HepG2 (cell line): ENCODE measurements around the gene ZNF648. TPM values are rescaled to one million over a fixed set of nuclear protein-coding genes. Genes with fewer than 3 reads are reported as not detected.

Experiments
- ATAC-seq: fragments of 200-7000 bp; cut with Tn5 transposase; 3 replicates; pipeline ENCODE4 v1.9.1; 2020; ENCODE audit warnings: mild to moderate bottlenecking, moderate library complexity
- BruUV-seq: library from RNA; stranded (reverse); fragments of 400-500 nt; replicated peaks from 2 replicates; lab custom pipeline; 2021; lab: Mats Ljungman, UMichigan
- CTCF ChIA-PET: fragments of 300-600 bp; formaldehyde crosslinking; extraction: SDS; loops from one replicate; lab custom pipeline; 2021; ENCODE audit warnings: low total read pairs, inconsistent platforms, low intra/inter-chr PET ratio; lab: Yijun Ruan, JAX
- POLR2A ChIA-PET: fragments of 350-600 bp; sonication (Branson Sonifier 250); formaldehyde crosslinking; loops from one replicate; lab custom pipeline; 2020; ENCODE audit warnings: antibody characterized with exemption, inconsistent platforms; lab: Yijun Ruan, JAX
- DNase-seq: peaks from one replicate; pipeline ENCODE4 v3.0.0-alpha.2; 2015; ENCODE audit warnings: low spot score
- FAIRE-seq: peaks from 3 replicates; lab custom pipeline; 2011; peaks lifted over from hg19 to GRCh38; lab: Jason Lieb, UNC
- H2AFZ ChIP-seq: one replicate; pipeline ENCODE4 v1.6.1; 2011; ENCODE audit warnings: low read length, inconsistent platforms
- H3K27ac ChIP-seq: fragments of 300-600 bp; 3 replicates; pipeline ENCODE4 v1.8.0; 2011; ENCODE audit warnings: mixed run types, mild to moderate bottlenecking, mixed read lengths, low read length, inconsistent platforms; ENCODE audit not compliant: insufficient read depth; ENCODE audit errors: extremely low read length
- H3K27me3 ChIP-seq, 2 experiments: fragments of 200-600 bp in 1 of 2; 2 replicates in 1 of 2; 3 replicates in 1 of 2; pipeline versions ENCODE4 v1.6.0 to v1.8.0; 2011; ENCODE audit warnings: low read length in 2 of 2, mild to moderate bottlenecking in 2 of 2, moderate library complexity in 2 of 2, inconsistent platforms in 1 of 2; ENCODE audit not compliant: insufficient read depth in 2 of 2, control insufficient read depth in 1 of 2
- H3K36me3 ChIP-seq, 2 experiments: fragments of 200-600 bp in 1 of 2; replicated peaks in 1 of 2; 2 replicates in 1 of 2; 3 replicates in 1 of 2; pipeline versions ENCODE4 v1.5.1 to v1.8.0; 2011; ENCODE audit warnings: low read length in 2 of 2, inconsistent platforms in 1 of 2; ENCODE audit not compliant: insufficient read depth in 2 of 2, control insufficient read depth in 1 of 2
- H3K4me1 ChIP-seq: 2 replicates; pipeline ENCODE4 v1.5.1; 2012; ENCODE audit warnings: low read length, inconsistent platforms; ENCODE audit not compliant: insufficient read depth
- H3K4me2 ChIP-seq: 2 replicates; pipeline ENCODE4 v1.6.0; 2011; ENCODE audit warnings: low read depth, low read length, inconsistent platforms
- H3K4me3 ChIP-seq, 3 experiments: fragments of 200-600 bp in 1 of 3; sonication (generic), shearing (Covaris generic) in 1 of 3; replicated peaks in 1 of 3; 2 replicates each; pipeline ENCODE4 v1.5.1; 2011 to 2016; ENCODE audit warnings: low read length in 3 of 3, inconsistent platforms in 2 of 3, low read depth in 2 of 3, mild to moderate bottlenecking in 2 of 3, control low read depth in 1 of 3, mixed read lengths in 1 of 3; ENCODE audit not compliant: insufficient read depth in 1 of 3
- H3K79me2 ChIP-seq: one replicate; pipeline ENCODE4 v1.6.1; 2011; ENCODE audit warnings: low read length, inconsistent platforms; ENCODE audit not compliant: insufficient read depth
- H3K9ac ChIP-seq: 2 replicates; pipeline ENCODE4 v1.6.0; 2011; ENCODE audit warnings: mild to moderate bottlenecking, low read depth, low read length, inconsistent platforms; ENCODE audit not compliant: insufficient read depth
- H3K9me3 ChIP-seq: 2 replicates; pipeline ENCODE4 v1.5.1; 2012; ENCODE audit warnings: mild to moderate bottlenecking, low read length
- H4K20me1 ChIP-seq: 2 replicates; pipeline ENCODE4 v1.6.0; 2011; ENCODE audit warnings: inconsistent platforms, mild to moderate bottlenecking, low read length, moderate library complexity; ENCODE audit not compliant: insufficient read depth
- AKAP8 ChIP-seq: sonication (generic); formaldehyde crosslinking; IDR thresholded peaks from 2 replicates; pipeline ENCODE4 v1.5.1; 2020; ENCODE audit warnings: mild to moderate bottlenecking, missing genetic modification reagents
- BRF2 ChIP-seq: sonication (generic); formaldehyde crosslinking; IDR thresholded peaks from 2 replicates; pipeline ENCODE4 v1.8.1; 2022; ENCODE audit warnings: mild to moderate bottlenecking, missing genetic modification reagents
- CREM ChIP-seq, 2 experiments: sonication (generic) in 1 of 2; formaldehyde crosslinking in 1 of 2; IDR thresholded peaks; 2 replicates each; pipeline versions ENCODE4 v1.4.0 to v1.6.1; 2016 to 2020; ENCODE audit warnings: antibody characterized with exemption in 1 of 2, mild to moderate bottlenecking in 1 of 2, missing genetic modification reagents in 1 of 2
- KLF12 ChIP-seq: sonication (generic); formaldehyde crosslinking; IDR thresholded peaks from 2 replicates; pipeline ENCODE4 v1.4.0; 2020; ENCODE audit warnings: missing genetic modification reagents, borderline replicate concordance
- PAWR ChIP-seq: sonication (generic); formaldehyde crosslinking; IDR thresholded peaks from 2 replicates; pipeline ENCODE4 v1.4.0; 2020; ENCODE audit warnings: missing genetic modification reagents, mild to moderate bottlenecking, borderline replicate concordance
- POGZ ChIP-seq: sonication (generic); formaldehyde crosslinking; IDR thresholded peaks from 2 replicates; pipeline ENCODE4 v1.4.0; 2020; ENCODE audit warnings: mild to moderate bottlenecking, missing genetic modification reagents
- RARA ChIP-seq: IDR thresholded peaks from 2 replicates; pipeline ENCODE4 v1.6.1; 2016; ENCODE audit warnings: missing genetic modification reagents, missing compliant biosample characterization
- ZFP36L2 ChIP-seq: sonication (generic); formaldehyde crosslinking; IDR thresholded peaks from 2 replicates; pipeline ENCODE4 v1.4.0; 2020; ENCODE audit warnings: missing genetic modification reagents
- ZFP37 ChIP-seq: sonication (generic); formaldehyde crosslinking; IDR thresholded peaks from 2 replicates; pipeline ENCODE4 v1.4.0; 2020; ENCODE audit warnings: missing genetic modification reagents, borderline replicate concordance
- ZNF530 ChIP-seq: sonication (generic); formaldehyde crosslinking; IDR thresholded peaks from 2 replicates; pipeline ENCODE4 v1.5.0; 2020; ENCODE audit warnings: low read depth, mild to moderate bottlenecking, missing genetic modification reagents
- ZNF564 ChIP-seq: sonication (generic); formaldehyde crosslinking; IDR thresholded peaks from 2 replicates; pipeline ENCODE4 v1.8.1; 2023; ENCODE audit warnings: mild to moderate bottlenecking, missing genetic modification reagents
- ZNF740 ChIP-seq: sonication (generic); formaldehyde crosslinking; IDR thresholded peaks from 2 replicates; pipeline ENCODE4 v1.4.0; 2020; ENCODE audit warnings: missing genetic modification reagents
- ZNF891 ChIP-seq: sonication (generic); formaldehyde crosslinking; IDR thresholded peaks from 2 replicates; pipeline ENCODE4 v1.5.0; 2020; ENCODE audit warnings: mild to moderate bottlenecking, missing genetic modification reagents
- WGBS: methylation state at CpG from one replicate; pipeline ENCODE4 v1.1.6; 2017; ENCODE audit warnings: low lambda C conversion rate; 5-methylcytosine and 5-hydroxymethylcytosine counted together
- in situ Hi-C: cut with HindIII; loops from 2 replicates; pipeline ENCODE4 v1.10.0; 2017; ENCODE audit warnings: low pct_unique_long_range_greater_than_20kb; ENCODE audit not compliant: extremely low pct_ligation_motif_present
- intact Hi-C: fragments of 100-400 bp; cut with micrococcal nuclease; formaldehyde crosslinking; loops from one replicate; pipeline ENCODE4 v1.10.0; 2022; ENCODE audit not compliant: unreplicated experiment
- polyA plus RNA-seq, 8 experiments: library from polyadenylated mRNA; depleted of rRNA in 3 of 8; stranded (reverse) in 7 of 8; unstranded in 1 of 8; fragments of >200 nt; fragmentation: Illumina TruSeq in 4 of 8; extraction: Trizol in 4 of 8; gene quantifications; 2 replicates each; pipeline versions ENCODE4 v1.2.1 to v1.2.3, GENCODE V29; 2011 to 2016; ENCODE audit warnings: low read depth in 4 of 8, missing spikeins in 1 of 8, mixed read lengths in 1 of 8; ENCODE audit not compliant: insufficient read depth in 1 of 8
- total RNA-seq, 5 experiments: library from RNA; depleted of rRNA; stranded (reverse); fragments of >200 nt; fragmentation: Illumina TruSeq; extraction: Trizol; gene quantifications; 2 replicates each; pipeline ENCODE4 v1.2.3, GENCODE V29; 2016; ENCODE audit warnings: low read depth in 1 of 5
- TF ChIP-seq, protein P1 (sequence below): sonication (generic); formaldehyde crosslinking; IDR thresholded peaks from 2 replicates; pipeline ENCODE4 v1.5.0; 2020; ENCODE audit warnings: missing genetic modification reagents

Gene ZNF648
- total and polyA plus RNA-seq, 2 of the 13 experiments (the other 11 are each of a cell fraction or from before 2014, with no cell fraction given), result 0.13 to 0.37 TPM

DNA sequence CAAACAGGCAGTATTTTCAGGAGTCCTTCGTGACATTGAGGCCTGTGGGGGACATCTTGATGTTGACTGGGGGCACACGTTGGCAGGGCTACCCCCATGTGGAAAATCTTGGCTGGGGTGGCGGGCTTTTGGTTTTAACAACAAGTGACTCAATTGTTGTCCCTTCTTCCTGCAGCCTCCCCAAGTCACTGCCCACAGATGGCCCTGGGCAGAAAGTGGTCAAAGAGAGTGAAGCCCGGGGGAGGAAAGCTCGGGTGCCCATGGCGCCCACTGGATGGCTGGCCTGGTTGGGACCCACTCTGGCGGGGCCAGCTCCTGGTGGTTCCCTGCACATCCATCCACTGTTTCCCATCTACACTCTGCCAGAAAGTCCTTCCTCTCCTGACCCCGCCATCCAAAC, 24.6 kb upstream of the ZNF648 start (continued):
- TF ChIP-seq ZNF891 (CRISPR knock-in tag), result no peak
- TF ChIP-seq ZFP36L2 (CRISPR knock-in tag), result no peak
- TF ChIP-seq POGZ (CRISPR knock-in tag), result no peak

- TF ChIP-seq, protein P1, sequence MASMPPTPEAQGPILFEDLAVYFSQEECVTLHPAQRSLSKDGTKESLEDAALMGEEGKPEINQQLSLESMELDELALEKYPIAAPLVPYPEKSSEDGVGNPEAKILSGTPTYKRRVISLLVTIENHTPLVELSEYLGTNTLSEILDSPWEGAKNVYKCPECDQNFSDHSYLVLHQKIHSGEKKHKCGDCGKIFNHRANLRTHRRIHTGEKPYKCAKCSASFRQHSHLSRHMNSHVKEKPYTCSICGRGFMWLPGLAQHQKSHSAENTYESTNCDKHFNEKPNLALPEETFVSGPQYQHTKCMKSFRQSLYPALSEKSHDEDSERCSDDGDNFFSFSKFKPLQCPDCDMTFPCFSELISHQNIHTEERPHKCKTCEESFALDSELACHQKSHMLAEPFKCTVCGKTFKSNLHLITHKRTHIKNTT (CRISPR knock-in tag), result no peak
- TF ChIP-seq CREM (IDR thresholded peaks at IDR 0.05), result no peak
- no peak for TF ChIP-seq CREM (CRISPR knock-in tag; IDR thresholded peaks at IDR 0.05)
- no peak for TF ChIP-seq ZFP37 (CRISPR knock-in tag)
- TF ChIP-seq RARA (CRISPR knock-in tag), result no peak
- no peak for TF ChIP-seq ZNF564 (CRISPR knock-in tag)
- TF ChIP-seq ZNF740 (CRISPR knock-in tag), result no peak
- TF ChIP-seq BRF2 (CRISPR knock-in tag), result no peak
- TF ChIP-seq KLF12 (CRISPR knock-in tag), result no peak
- no peak for TF ChIP-seq PAWR (CRISPR knock-in tag)
- TF ChIP-seq AKAP8, result no peak
- no peak for TF ChIP-seq ZNF530 (CRISPR knock-in tag)
- Histone ChIP-seq H4K20me1 (no peaks in the 10 kb centered on the region), H2AFZ (no peak overlapping the region), H3K4me1 (peaks cover 14% of the 10 kb centered on the region), H3K27ac (no peak overlapping the region), H3K4me3 (no peak overlapping the region), H3K79me2 (no peaks in the 10 kb centered on the region), H3K4me2 (no peak overlapping the region), H3K9ac (no peak overlapping the region), H3K36me3 (no peaks in the 10 kb centered on the region), H3K27me3 (peaks cover 2 to 6% of the 10 kb centered on the region in 2 experiments; a peak in 2 of 5 replicates), H3K9me3 (no peaks in the 10 kb centered on the region)
- in situ Hi-C loops, result loop anchor here (25.0 kb wide), 1 partner anchor 702 kb away; the partner anchor contains the start of gene NPL
- 81% methylated on average over 4 of the region's 6 CpGs for WGBS
- intact Hi-C loops, result loop anchor here (1.0 to 10.0 kb wide), 5 partner anchors 58 to 311 kb away; no protein-coding TSS in a partner anchor
- ChIA-PET POLR2A (interaction anchor here (1.2 kb wide), 1 partner anchor 58 kb away, joined by 4 read pairs; no protein-coding TSS in a partner anchor), CTCF (interaction anchor here (0.8 to 2.5 kb wide), 6 partner anchors 57 to 510 kb away, joined by 3 to 51 read pairs (median 3); no protein-coding TSS in a partner anchor)
- FAIRE-seq, result no peak
- BruUV-seq, result no TSS peak
- no peak for DNase-seq
- ATAC-seq, result no peak
These were observed 24.2 kb upstream of the ZNF648 start for GRCh38 chr1:182085726-182086125.
